NCI-H748 (cell line): ENCODE measurements around the gene ARL9.
A peak's percentile ranks its signal among the peaks of the same experiment; 100 is the strongest.

Experiments used
- DNase-seq: peaks from one replicate; lab custom pipeline; 2025; ENCODE audit not compliant: unreplicated experiment; lab: John Stamatoyannopoulos, UW

ARL9 gene

GRCh38 chr4:56531149-56531770, 25.7 kb downstream of the ARL9 start:
- DNase-seq: peak; percentile 35

GRCh38 chr4:56531823-56532222, 26.2 kb downstream of the ARL9 start:
- no peak for DNase-seq

- no peak for DNase-seq
Observed at GRCh38 chr4:56532239-56532638, 26.6 kb downstream of the ARL9 start.

DNA sequence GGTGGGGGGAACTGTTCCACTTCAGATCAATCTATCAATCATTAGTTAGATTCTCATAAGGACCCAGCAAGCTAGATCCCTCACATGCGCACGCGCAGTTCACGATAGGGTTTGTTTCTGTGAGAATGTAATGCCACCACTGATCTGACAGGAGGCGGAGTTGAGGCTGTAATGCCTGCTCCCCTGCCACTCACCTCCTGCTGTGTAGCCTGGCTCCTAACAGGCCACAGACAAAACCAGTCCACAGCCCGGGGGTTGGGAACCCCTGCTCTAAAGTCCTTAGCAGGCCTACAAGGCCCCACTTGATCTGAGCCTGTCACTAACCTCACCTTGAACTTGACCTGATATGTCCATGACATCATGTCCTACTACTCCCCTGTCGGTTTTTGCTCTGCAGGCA, 30.3 kb downstream of the ARL9 start:
- DNase-seq: no peak

GRCh38 chr4:56537147-56537546, 31.6 kb downstream of the ARL9 start:
- no peak for DNase-seq

- no peak for DNase-seq
Observed at GRCh38 chr4:56540826-56541225, 35.2 kb downstream of the ARL9 start.

- DNase-seq: peak; percentile 82
Observed at GRCh38 chr4:56544573-56545131, 39.1 kb downstream of the ARL9 start.

DNA sequence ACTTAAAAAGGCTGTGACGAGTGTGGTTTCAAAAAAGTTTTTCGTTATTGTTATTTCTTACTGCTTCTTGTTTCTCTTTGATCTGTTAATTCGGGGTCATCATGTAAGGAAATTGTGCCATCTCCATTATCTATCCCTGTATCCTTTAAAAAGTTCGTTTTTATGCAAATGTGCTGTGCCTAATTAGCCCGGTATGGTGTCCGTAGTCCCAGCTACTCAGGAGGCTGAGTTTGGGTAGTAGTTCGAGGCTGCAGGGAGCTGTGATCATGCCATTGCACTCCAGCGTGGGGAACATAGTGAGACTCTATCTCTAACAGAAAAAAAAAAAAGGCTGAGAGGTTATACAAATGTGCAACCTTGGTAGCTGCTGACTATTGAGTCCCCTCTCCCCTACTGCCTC, 45.1 kb downstream of the ARL9 start:
- no peak for DNase-seq

DNA sequence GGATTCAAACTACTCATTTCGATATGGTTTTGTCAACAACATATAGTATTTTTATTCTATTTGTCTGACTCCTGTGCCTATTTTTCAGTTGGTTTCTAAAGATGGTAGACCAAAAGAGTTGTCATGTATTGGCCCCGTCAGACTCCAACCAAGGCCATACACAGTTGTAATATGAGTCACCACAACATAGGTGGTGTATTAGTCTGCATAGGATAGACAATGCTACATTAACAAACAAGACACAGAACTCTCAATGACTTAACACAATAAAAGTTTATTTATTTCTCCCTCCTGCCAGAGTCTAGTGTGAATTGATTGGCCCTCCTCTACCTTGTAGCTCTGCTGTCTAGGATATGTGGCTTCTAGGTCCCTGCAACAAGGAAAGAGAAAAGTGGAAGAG, 45.9 kb downstream of the ARL9 start:
- DNase-seq: no peak

- DNase-seq: no peak
Observed at GRCh38 chr4:56552273-56552672, 46.7 kb downstream of the ARL9 start.

DNA sequence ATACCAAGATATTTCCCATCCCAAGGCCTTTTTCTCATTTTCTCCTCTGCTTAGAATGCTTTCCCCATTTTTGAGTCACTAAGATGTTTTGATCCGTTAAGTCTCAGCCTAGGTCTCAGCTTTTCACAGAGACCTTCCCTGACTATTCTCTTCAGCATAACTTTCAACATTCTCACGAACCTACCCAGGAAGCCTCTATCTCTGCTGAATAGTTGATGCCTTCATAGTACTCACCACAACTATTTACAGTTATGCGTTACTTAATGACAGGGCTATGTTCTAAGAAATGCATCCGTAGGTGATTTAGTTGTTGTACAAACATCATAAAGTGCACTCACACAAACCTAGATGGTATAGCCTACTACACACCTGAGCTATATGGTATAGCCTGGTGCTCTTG, 64.5 kb downstream of the ARL9 start:
- no peak for DNase-seq
